ENCODE measurements around the gene PGAP2.
"Not testable (repeated sequence)": the region's sequence is repeated elsewhere in the genome, so short reads cannot be mapped to it uniquely, and the experiment has no call there.

PGAP2 gene

GRCh38 chr11:3859373-3859881, 51.1 kb downstream of the PGAP2 start:
- no peak for DNase-seq

GRCh38 chr11:3860375-3860774, 52.0 kb downstream of the PGAP2 start:
- DNase-seq: no peak

GRCh38 chr11:3860898-3861393, 52.6 kb downstream of the PGAP2 start:
- not testable (repeated sequence) for DNase-seq

- DNase-seq: no peak
Observed at GRCh38 chr11:3861683-3862082, 53.3 kb downstream of the PGAP2 start.

GRCh38 chr11:3865388-3866193, 57.2 kb downstream of the PGAP2 start:
- no peak for DNase-seq

GRCh38 chr11:3866206-3866605, 57.8 kb downstream of the PGAP2 start:
- no peak for DNase-seq

GRCh38 chr11:3866836-3867208, 58.5 kb downstream of the PGAP2 start:
- DNase-seq: no peak

GRCh38 chr11:3867209-3868091, 59.1 kb downstream of the PGAP2 start:
- no peak for DNase-seq

GRCh38 chr11:3873712-3874349, 65.5 kb downstream of the PGAP2 start:
- DNase-seq: no peak
